ENCODE data around the gene CCDC190. TPM values are rescaled to one million over a fixed set of nuclear protein-coding genes. Genes with fewer than 3 reads are reported as not detected.

CCDC190 gene
- total and polyA plus RNA-seq, 9 of the 15 experiments (the other 6 are each of a cell fraction or from before 2014, with no cell fraction given), result not detected

DNA sequence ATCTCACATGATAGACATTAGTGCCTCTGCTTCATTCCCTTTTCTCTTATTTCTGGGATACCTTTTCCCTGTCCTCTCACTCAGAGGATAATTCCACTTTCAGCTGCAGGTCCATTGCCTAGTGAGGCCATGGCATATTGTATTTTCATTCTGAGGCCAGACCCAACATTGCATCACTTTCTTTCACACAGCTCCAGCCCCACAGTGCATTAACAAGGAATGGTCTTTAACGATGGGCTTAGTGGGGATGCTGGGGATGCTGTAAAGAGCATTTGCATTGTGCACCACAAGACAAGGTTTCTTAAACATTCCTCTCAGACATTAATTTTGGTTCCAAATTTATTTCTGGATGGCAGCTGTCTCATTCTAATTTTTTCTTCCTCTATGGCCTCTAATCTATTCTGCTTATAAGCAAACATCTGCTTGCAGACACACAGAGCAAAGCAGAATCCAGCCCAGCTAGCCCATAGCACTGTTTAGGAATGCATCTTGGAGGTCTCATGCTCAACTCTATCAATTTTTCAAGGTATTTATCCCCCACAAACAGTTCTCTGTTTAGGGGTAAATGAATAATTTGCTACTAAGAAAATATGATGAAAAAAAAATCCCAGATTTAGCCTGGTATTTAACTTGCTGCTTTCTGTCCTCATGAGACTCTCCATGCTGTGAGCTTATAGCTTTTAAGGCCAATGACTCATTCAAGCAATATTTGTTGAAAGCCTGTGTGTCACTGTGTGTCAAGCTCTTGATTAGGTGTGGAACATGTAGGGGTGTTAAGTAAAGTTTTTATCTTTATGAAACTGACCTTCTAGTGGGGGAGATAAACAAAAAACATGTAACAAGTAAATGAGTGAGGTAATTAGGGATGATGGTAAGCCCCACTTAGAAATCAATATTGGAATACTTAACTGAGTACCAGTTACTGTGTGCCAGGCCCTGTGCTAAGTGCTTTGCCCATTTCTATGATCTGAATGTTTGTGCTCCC lies 44.5 kb upstream of the CCDC190 start (continued):
- TF ChIP-seq ARID1B (IDR thresholded peaks at IDR 0.05) (peak; percentile 34; the same call in 1 of the 2 replicates), FOSL1 (tag; conservative IDR thresholded peaks at IDR 0.05) (peak; percentile 86), CBFA2T2 (conservative IDR thresholded peaks at IDR 0.05) (peak; percentile 45), POLR2H (tag; IDR thresholded peaks at IDR 0.05; ENCODE audit: low read depth) (no peak)

DNA sequence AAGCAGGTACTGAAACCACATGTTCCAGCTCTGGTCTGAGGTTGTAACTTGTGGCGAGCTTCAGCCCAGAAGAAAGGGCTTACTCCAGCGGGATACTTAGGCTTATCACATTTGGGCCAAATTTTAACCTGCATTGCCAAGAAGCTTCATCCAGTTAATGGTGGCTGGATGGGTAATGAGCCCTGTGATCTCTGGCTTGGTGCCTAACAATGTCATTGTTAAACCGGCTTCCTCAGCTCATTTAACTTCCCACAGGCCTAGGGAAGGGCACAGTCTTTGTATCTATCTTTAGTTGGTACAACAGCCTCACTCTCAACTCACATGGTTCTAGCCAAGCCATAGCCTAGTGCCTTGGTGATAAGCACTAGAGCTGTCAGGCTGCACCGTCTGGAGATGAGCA lies 43.6 kb upstream of the CCDC190 start:
- H3K9ac ChIP-seq (ENCODE audit: insufficient read depth in 1 of 2, low read depth in 2 of 2, low read length in 2 of 2), result no peak overlapping the region
- H3K4me2 ChIP-seq (ENCODE audit: insufficient read depth, low read length), result no peak overlapping the region
- FAIRE-seq (no peak), DNase-seq (ENCODE audit: extremely low read depth in 1 of 4, low spot score in 3 of 4) (no peak), ATAC-seq (no peak)
- H3K9me1 ChIP-seq (ENCODE audit: control insufficient read depth, insufficient read depth, low read length), result no peaks in the 10 kb centered on the region
- H3K4me1 ChIP-seq (replicated peaks in 1 of 2; ENCODE audit: control insufficient read depth in 2 of 2, insufficient read depth in 2 of 2, low read length in 2 of 2), result no peaks in the 10 kb centered on the region; a peak in 1 of 5 replicates
- POLR2A ChIA-PET, result interaction anchor here (0.7 to 1.0 kb wide), 2 partner anchors 31 to 126 kb away, joined by 3 read pairs; no protein-coding TSS in a partner anchor
- H3K79me2 ChIP-seq (ENCODE audit: control insufficient read depth, insufficient read depth, low read length), result no peaks in the 10 kb centered on the region
- no peak overlapping the region for H2AFZ ChIP-seq (ENCODE audit: low read depth, low read length)
- no peak overlapping the region for H3K27ac ChIP-seq (ENCODE audit: extremely low read depth, low read depth, low read length)
- intact Hi-C loops (cut with micrococcal nuclease) (no loop called here), in situ Hi-C loops (cut with MboI) (no loop called here)
- H3K36me3 ChIP-seq (ENCODE audit: control insufficient read depth, insufficient read depth, low read length), result no peaks in the 10 kb centered on the region
- 0% methylated on average over 4 of the region's 4 CpGs for whole genome bisulfite sequencing (ENCODE audit: insufficient coverage, low coverage, missing lambda C conversion rate)
- no peak overlapping the region for H3K4me3 ChIP-seq
- no peaks in the 10 kb centered on the region for H3K9me3 ChIP-seq (replicated peaks; ENCODE audit: control insufficient read depth, insufficient read depth, low read depth, low read length)
- CTCF ChIA-PET (ENCODE audit: low intra/inter-chr PET ratio), result no interaction called here
- H3K27me3 ChIP-seq (ENCODE audit: control insufficient read depth in 2 of 2, insufficient read depth in 2 of 2, low read length in 2 of 2), result no peaks in the 10 kb centered on the region; a peak in 2 of 5 replicates
- no TSS peak for BruUV-seq (replicated peaks)
- H4K20me1 ChIP-seq (replicated peaks; ENCODE audit: control insufficient read depth, insufficient read depth, low read length), result no peaks in the 10 kb centered on the region
- TF ChIP-seq, protein P1, sequence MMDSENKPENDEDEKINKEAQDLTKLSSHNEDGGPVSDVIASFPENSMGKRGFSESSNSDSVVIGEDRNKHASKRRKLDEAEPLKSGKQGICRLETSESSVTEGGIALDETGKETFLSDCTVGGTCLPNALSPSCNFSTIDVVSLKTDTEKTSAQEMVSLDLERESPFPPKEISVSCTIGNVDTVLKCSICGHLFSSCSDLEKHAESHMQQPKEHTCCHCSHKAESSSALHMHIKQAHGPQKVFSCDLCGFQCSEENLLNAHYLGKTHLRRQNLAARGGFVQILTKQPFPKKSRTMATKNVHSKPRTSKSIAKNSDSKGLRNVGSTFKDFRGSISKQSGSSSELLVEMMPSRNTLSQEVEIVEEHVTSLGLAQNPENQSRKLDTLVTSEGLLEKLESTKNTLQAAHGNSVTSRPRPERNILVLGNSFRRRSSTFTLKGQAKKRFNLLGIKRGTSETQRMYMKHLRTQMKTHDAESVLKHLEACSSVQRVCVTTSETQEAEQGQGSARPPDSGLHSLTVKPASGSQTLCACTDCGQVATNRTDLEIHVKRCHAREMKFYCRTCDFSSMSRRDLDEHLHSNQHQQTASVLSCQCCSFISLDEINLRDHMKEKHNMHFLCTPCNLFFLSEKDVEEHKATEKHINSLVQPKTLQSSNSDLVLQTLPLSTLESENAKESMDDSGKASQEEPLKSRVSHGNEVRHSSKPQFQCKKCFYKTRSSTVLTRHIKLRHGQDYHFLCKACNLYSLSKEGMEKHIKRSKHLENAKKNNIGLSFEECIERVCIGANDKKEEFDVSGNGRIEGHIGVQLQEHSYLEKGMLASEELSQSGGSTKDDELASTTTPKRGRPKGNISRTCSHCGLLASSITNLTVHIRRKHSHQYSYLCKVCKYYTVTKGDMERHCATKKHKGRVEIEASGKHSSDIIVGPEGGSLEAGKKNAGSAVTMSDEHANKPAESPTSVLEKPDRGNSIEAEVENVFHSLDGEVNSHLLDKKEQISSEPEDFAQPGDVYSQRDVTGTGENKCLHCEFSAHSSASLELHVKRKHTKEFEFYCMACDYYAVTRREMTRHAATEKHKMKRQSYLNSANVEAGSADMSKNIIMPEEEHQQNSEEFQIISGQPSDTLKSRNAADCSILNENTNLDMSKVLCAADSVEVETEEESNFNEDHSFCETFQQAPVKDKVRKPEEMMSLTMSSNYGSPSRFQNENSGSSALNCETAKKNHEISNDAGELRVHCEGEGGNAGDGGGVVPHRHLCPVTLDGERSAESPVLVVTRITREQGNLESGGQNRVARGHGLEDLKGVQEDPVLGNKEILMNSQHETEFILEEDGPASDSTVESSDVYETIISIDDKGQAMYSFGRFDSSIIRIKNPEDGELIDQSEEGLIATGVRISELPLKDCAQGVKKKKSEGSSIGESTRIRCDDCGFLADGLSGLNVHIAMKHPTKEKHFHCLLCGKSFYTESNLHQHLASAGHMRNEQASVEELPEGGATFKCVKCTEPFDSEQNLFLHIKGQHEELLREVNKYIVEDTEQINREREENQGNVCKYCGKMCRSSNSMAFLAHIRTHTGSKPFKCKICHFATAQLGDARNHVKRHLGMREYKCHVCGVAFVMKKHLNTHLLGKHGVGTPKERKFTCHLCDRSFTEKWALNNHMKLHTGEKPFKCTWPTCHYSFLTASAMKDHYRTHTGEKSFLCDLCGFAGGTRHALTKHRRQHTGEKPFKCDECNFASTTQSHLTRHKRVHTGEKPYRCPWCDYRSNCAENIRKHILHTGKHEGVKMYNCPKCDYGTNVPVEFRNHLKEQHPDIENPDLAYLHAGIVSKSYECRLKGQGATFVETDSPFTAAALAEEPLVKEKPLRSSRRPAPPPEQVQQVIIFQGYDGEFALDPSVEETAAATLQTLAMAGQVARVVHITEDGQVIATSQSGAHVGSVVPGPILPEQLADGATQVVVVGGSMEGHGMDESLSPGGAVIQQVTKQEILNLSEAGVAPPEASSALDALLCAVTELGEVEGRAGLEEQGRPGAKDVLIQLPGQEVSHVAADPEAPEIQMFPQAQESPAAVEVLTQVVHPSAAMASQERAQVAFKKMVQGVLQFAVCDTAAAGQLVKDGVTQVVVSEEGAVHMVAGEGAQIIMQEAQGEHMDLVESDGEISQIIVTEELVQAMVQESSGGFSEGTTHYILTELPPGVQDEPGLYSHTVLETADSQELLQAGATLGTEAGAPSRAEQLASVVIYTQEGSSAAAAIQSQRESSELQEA (IDR thresholded peaks at IDR 0.05; ENCODE audit: low read depth), result no peak
- TF ChIP-seq NR2C1 (IDR thresholded peaks at IDR 0.05) (no peak), NR2C1 (tag; IDR thresholded peaks at IDR 0.05) (no peak), E2F3 (CRISPR knock-in tag; IDR thresholded peaks at IDR 0.05) (no peak)
- TF ChIP-seq, protein P2, sequence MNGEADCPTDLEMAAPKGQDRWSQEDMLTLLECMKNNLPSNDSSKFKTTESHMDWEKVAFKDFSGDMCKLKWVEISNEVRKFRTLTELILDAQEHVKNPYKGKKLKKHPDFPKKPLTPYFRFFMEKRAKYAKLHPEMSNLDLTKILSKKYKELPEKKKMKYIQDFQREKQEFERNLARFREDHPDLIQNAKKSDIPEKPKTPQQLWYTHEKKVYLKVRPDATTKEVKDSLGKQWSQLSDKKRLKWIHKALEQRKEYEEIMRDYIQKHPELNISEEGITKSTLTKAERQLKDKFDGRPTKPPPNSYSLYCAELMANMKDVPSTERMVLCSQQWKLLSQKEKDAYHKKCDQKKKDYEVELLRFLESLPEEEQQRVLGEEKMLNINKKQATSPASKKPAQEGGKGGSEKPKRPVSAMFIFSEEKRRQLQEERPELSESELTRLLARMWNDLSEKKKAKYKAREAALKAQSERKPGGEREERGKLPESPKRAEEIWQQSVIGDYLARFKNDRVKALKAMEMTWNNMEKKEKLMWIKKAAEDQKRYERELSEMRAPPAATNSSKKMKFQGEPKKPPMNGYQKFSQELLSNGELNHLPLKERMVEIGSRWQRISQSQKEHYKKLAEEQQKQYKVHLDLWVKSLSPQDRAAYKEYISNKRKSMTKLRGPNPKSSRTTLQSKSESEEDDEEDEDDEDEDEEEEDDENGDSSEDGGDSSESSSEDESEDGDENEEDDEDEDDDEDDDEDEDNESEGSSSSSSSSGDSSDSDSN (IDR thresholded peaks at IDR 0.05; ENCODE audit: borderline replicate concordance in 1 of 2, low read depth in 2 of 2, low read length in 2 of 2), result no peak

Measured in K562 (cell line).